ENCODE measurements around the gene PIGV.

Gene PIGV

DNA sequence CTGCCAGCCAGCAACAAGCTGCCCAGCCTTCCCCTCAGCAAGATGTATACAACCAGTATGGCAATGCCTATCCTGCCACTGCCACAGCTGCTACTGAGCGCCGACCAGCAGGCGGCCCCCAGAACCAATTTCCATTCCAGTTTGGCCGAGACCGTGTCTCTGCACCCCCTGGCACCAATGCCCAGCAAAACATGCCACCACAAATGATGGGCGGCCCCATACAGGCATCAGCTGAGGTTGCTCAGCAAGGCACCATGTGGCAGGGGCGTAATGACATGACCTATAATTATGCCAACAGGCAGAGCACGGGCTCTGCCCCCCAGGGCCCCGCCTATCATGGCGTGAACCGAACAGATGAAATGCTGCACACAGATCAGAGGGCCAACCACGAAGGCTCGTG, 13.3 kb upstream of the PIGV start:
- DNase-seq = no peak

DNA sequence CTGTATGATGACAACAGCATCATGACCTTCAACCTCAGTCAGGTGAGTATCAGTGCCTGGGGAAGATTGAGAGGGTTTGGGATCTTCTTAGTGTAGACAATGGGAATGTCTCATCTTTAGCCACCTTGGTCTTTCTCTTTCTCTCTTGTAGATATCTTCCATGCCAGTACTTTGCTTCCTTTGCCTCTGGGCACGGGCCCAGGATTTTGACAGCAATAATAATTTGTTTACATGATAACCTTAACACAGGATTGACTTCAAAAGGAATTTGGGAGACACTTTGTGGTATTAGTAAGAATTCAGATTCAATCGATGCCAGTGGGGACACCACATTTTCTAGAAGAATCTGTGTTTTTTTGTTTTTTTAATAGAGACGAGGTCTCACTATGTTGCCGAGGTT, 12.1 kb upstream of the PIGV start:
- DNase-seq = no peak

DNA sequence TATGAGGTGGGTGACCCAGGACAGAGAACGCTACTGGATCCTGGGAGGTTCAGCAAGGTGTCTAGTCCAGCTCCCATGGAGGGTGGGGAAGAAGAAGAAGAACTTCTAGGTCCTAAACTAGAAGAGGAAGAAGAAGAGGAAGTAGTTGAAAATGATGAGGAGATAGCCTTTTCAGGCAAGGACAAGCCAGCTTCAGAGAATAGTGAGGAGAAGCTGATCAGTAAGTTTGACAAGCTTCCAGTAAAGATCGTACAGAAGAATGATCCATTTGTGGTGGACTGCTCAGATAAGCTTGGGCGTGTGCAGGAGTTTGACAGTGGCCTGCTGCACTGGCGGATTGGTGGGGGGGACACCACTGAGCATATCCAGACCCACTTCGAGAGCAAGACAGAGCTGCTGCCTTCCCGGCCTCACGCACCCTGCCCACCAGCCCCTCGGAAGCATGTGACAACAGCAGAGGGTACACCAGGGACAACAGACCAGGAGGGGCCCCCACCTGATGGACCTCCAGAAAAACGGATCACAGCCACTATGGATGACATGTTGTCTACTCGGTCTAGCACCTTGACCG, 8.6 kb upstream of the PIGV start:
- no peak for DNase-seq

DNA sequence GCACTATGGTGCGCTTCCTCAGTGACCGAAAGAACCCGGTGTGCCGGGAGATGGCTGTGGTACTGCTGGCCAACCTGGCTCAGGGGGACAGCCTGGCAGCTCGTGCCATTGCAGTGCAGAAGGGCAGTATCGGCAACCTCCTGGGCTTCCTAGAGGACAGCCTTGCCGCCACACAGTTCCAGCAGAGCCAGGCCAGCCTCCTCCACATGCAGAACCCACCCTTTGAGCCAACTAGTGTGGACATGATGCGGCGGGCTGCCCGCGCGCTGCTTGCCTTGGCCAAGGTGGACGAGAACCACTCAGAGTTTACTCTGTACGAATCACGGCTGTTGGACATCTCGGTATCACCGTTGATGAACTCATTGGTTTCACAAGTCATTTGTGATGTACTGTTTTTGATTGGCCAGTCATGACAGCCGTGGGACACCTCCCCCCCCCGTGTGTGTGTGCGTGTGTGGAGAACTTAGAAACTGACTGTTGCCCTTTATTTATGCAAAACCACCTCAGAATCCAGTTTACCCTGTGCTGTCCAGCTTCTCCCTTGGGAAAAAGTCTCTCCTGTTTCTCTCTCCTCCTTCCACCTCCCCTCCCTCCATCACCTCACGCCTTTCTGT, 7.3 kb upstream of the PIGV start:
- no peak for DNase-seq

DNA sequence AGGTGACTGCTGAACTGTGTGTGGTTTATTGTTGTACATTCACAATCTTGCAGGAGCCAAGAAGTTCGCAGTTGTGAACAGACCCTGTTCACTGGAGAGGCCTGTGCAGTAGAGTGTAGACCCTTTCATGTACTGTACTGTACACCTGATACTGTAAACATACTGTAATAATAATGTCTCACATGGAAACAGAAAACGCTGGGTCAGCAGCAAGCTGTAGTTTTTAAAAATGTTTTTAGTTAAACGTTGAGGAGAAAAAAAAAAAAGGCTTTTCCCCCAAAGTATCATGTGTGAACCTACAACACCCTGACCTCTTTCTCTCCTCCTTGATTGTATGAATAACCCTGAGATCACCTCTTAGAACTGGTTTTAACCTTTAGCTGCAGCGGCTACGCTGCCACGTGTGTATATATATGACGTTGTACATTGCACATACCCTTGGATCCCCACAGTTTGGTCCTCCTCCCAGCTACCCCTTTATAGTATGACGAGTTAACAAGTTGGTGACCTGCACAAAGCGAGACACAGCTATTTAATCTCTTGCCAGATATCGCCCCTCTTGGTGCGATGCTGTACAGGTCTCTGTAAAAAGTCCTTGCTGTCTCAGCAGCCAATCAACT, 6.4 kb upstream of the PIGV start:
- DNase-seq = no peak

DNA sequence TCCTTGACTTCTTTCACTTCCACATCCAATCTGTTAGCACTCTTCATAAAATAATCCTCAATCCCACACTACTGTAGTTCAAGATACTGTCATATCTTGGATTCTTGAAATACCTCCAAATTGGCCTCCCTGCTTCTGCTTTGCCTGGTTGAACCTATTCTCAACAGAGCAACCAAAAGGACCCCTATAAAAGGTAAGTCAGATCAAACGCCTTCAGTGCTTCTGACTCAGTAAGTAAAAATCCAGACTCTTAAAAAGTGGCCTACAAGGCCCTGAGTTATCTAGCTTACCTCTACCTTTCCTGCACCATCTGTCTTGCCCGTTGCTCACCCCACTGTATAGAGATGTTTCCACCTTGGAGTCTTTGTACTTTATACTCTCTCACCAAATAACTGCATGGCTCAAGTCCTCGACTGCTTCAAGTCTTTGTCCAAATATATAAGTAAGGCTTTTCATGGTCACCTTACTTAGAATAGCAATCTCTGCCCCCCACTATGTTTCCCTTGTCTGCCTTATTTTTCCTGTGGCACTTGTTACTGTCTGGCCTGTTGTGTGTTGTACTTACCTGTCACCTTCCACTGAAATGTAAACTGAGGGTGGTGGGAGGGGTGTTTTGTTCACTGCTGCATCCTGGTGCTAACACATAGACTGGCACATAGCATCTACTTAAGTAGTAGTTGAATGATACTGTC, 5.1 kb upstream of the PIGV start:
- no peak for DNase-seq

DNA sequence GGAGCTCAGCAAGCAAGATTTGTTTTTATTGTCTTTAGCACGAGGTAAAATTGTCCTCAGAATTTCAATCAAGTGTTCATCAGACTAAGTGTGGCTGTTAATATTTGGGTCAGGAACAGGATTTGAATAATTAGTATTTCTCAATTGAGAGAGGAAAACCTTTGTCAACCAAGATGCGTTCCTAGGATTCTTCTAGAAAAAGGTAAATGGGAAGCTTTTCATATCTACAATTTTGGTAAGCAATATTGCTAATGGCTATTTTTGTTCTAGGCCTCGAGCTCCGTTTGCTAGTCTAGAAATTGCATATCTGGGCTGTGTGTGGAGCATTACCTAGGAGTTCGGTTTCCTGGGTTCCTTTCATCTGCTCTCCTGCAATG, 4.1 kb upstream of the PIGV start:
- no peak for DNase-seq

DNA sequence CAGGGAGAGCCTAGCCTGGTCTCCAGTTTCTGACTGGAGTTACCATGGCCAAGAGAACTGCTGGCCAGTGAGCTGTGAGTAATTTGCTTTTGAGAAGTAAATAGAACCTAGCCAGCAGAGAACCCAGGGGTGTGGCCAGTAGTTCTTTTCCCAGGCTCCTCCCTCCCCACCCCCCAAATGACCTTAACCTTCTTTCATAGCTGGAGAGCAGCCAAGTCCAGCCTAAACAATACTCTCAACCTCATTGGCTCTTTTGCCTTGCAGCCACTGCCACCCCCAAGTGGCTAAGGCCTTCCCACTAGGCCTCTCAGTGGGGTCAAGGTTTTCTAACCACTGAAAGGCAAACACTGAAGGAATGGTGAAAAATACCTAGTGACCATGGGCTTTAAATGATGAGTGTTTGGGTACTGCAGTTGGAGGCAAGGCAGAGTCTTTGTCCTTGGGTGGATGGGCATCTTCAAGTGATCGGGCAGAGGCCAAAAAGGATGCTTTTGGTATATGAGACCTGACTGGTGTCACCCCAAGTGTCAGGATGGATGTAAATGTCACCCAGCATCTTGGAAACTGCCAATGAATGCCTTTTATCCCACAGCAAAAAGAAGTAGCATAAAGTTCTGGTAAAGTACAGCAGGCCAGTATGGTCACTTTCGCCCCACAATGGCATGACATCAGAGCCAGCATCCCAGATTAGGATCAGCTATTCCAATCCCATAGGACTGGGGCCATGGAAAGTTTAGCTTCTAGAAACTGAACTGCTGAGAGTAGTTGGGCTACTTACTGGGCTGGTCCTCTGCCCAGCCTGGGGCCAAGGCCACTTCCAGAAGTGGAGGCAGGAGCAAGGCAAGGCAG, 3.5 kb upstream of the PIGV start:
- no peak for DNase-seq

DNA sequence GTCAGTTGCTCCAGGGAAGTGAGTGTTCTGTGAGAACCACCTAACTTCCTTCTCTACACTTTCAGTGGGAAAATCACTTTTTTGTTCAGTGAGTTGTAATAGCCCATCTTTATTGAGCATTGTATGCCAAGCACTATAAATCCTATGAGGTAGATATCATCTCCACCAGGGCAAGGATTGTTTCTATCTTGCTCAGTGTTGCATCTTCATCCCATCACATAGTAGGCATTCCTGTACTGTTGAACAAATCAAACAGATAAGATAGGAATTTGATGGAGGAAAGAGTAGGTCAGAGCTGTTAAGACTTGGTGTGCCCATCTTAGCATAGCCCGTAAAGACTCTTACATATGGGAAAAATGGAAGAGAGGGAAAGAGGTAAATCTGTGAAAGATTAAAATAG, 2.9 kb upstream of the PIGV start:
- DNase-seq = no peak

DNA sequence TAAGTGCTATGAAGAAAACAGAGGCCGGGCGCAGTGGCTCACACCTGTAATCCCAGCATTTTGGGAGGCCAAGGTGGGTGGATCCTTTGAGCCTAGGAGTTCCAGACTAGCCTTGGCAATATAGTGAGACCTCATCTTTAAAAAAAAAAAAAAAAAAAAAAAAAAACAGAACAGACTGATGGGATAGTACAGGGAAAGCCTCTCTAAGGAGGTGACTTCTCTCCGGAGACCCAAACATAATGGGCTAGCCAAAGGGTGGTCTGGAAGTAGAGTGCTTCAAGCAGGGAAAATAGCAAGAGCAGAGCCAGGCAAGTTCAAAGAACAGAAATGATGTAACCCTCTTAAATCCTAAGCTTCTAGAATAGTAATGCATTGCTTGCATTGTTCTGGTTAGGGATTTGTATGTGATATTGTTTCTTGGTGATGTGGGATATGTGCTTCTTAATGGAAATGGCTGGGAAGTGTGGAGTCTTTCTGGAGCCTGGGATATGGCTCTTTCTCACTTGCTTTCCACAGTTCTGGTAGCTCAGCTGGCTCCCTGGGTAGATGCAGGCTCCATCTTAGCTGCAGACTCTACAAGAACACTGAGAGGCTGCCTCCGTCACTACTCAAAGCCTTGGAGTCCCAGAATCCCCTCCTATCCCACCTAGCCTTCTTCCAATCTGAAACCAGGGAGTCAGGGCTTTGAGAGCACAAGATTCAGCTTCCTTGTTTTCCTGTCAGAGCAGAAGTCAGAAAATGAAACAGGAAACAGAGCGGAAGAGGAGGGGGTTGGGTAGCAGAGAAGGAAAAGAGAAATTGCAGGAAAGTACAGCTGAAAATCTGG, 1.9 kb upstream of the PIGV start:
- DNase-seq = no peak

DNA sequence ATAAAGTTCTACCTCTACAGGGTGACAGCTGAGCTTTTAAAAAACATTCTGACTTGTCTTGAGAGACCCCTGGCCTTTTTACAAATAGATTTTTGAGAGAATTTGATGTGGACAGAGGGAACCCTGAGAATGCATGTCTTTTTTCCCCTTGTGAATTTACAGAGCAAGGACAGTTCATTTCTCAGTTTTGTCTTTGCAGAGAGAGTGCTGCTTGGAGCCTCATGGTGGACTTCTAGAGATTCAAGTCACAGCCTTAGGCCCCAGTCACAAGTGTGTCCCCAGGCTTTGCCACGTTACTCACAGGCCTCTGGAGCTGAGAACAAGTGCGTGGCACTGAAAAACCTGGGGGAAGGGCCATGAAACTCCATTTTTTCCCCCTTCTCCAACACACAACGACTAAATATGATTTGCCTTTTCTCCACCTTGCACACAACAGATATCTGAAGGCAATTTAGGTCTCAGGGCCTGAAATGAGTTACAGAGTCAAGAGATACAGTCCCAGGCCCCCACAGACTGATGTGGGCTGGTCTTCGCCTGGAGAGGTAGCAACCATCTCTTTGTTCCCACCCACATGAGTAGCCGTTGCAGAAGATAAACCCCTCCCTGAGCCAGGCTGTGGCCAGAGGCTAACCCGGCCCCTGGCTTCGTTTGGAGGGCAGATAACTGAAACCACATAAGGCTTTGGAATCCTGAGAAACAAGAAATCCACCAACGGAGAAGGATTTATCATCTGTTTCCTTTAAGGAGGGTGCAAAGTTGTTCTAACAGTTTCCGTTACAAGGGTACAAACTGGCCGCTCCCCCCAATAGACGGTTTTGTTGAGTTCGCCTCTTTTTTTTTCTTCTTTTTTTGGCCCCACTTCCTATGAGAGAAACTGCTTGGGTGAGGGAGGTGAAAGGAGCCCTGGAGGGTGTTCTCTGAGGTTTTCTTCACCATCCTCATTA, 1.0 kb upstream of the PIGV start:
- DNase-seq = peak; percentile 60 to 64

DNA sequence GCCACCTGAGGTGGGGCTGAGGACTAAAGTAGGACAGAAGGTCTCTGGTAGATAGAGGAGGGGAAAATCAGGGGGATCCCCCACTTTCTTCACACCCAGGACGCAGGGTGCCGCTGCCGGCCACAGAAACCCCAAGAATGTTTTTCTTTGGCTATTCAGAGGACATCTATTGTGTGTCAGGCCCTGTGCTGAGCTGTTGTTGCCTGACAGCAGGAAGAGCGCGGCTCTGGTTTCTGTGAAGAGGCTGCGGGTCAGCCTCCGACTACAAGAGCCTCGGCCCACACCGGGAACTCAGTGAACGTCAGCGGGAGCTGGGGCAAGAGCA, 407 bp upstream of the PIGV start:
- DNase-seq = no peak

DNA sequence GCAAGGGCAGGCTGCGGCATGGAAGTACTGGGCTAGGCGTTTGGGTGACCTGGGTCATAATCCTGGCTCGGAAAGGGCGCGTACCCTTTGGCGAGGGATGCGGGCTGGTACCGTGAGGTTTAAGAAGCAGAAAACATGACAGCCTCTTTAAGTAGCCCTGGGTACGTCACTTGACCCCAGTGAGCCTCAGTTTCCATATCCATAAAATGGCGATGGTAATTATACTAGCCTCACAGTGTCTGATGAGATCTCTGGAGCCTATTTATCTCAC, 700 bp downstream of the PIGV start:
- DNase-seq = no peak

DNA sequence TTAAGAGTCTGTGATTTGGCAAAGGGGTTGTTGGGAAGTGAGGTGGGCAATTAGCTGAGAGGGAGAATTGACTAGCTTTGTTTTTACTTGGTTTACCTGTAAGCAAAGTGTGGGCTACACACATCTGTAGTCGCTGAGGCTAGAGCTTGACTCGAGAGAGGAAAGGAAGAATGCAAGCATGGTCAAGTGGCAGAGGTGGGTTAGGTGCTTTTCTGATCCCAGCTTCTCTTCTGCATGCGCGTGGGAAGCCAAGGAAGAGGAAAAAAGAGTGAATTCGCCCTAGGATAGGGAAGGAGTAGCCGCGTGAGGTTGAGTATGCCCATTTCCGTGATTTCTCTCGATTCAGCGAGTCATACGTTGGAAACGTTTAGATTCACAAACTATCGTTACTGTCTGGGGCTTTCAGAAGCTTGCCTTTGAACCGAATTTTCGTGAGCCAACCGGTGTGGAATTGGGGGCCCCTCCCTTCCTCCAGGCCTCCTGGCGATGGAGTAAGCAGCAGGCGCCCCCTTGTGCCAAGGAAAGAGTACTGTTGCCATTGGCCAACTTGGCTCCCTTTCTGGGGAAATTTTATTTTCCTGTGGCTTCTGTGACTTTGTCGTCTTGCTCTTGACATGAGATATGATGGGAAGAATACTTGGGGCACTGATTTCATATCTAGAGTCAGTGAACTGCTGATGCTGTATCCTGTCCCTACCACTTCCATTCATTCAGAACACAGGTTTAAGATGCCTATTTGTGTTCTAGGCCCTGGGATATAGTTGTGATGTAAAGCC, 1.3 kb downstream of the PIGV start:
- DNase-seq = peak; percentile 85 to 90

DNA sequence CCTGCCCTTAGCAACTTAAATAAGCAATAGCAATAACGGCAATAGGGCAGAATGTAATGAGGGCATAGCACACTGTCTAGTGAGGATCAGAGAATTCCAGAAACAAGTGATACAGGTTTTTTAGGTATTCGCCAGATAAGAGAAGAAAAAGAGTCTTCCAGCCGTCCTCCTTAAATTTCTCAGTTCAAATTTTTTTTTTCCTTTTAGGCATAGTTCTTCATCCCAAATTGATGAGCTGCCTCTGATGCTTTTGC, 1.8 kb downstream of the PIGV start:
- DNase-seq = no peak

DNA sequence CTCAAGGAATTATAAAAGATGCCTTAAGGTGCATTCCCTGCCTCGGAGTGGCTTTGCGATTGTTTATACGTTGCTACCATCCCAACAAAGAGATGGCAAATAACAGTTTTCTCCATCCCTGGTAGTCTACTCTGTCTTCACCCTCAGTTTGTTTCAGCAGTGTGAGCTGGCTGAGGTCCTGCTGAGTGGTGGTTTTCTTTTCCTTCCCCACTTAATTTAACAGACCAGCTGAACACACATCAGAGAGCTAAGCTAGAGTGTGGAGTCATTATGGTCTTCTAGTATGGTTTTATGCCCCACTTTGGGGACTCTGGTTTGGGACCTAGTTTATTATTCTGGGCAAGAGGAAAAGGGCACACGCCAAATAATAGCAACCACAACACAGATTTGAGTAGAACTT, 2.2 kb downstream of the PIGV start:
- peak; percentile 44 to 53 for DNase-seq

DNA sequence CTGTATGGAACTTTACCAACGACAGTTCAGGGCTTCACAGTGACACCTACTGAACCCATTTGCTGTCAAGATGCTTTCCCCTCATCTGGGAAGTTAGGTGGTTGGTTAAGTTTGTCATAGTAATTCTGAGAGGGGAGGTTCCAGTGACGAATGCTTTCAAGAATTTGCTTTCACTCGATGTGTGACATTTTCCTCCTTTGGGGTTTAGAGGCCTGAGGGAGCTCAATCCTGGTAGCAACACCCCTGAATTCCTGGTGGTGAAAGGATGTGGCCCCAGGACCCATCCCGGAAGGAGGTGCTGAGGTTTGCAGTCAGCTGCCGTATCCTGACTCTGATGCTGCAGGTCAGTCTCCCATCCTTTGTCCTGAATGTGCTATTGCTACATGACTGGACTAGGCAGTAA, 2.8 kb downstream of the PIGV start:
- DNase-seq = peak; percentile 67 to 71

DNA sequence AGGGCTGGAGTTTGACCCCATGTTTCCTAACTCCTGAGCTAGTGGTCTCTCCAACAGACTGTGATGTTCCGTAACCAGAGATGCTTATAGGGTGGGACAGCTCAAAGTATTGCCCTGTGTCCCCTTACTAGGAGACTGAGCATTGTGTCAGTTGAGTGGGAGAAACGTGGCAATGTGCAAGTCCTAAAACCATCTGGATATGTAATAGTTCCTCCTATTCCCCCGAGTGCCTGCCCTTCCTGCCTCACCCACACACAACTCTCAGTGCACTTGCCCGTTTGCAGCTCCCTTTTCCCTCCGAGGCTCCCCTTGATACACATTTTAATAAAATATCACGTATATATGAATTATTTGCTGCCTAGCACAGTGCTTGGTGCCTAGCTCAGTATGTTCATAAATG, 3.4 kb downstream of the PIGV start:
- DNase-seq = no peak

DNA sequence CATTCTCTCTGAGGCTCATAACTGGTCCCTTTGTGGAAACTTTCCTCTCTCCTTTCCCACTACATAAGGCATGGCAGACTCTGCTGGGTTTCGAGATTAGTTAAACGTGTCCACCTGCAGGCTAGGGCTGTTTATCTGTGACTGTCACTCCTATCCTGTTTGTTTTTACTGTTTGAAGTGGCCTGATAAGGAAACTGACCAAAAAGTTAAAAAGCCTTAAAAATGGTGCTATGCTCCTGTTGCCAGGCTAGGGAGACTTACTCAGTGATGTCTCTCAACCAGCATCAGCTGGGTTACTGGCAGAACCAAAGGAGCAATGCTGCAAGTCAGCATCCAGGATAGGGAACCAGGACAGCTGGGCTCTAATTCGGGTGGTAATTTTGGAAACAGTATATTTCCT, 3.9 kb downstream of the PIGV start:
- DNase-seq = no peak

DNA sequence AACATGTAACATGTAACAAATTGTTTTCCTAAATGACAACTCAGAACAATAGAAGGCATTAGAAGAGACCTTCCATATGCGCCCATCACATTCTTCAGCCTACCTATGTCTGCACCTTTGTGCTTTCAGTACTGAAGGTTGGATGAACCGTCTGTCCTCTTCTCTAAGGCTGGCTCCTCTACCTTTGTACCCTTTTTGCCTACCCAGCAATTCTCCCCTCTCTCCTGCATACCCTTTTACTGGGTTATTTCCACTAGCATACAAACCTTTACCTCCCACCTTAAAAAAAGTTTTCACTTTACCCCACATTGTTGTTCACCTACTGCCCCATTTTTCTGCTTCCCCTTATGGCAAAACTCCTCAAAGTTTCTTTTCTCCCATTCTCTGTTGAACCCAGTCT, 5.2 kb downstream of the PIGV start:
- DNase-seq = no peak

DNA sequence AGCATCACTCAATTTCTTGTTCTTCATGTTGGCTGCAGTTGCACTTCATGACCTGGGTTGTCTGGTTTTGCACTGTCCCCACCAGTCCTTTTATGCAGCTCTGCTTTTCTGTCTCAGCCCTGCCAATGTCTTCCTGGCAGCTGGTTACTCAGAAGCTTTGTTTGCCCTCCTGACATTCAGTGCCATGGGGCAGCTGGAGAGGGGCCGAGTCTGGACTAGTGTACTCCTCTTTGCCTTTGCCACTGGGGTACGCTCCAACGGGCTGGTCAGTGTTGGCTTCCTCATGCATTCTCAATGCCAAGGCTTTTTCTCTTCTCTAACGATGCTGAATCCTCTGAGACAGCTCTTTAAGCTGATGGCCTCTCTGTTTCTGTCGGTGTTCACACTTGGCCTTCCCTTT, 6.6 kb downstream of the PIGV start:
- DNase-seq = no peak

Data from activated T-cell treated with anti-CD3 and anti-CD28 coated beads, Interleukin-2, amount 50 U/mL, for 48 hours (primary cell).